Measurements from ENCODE around the gene GMFB.
A peak's percentile ranks its signal among the peaks of the same experiment; 100 is the strongest.

The GMFB gene

DNA sequence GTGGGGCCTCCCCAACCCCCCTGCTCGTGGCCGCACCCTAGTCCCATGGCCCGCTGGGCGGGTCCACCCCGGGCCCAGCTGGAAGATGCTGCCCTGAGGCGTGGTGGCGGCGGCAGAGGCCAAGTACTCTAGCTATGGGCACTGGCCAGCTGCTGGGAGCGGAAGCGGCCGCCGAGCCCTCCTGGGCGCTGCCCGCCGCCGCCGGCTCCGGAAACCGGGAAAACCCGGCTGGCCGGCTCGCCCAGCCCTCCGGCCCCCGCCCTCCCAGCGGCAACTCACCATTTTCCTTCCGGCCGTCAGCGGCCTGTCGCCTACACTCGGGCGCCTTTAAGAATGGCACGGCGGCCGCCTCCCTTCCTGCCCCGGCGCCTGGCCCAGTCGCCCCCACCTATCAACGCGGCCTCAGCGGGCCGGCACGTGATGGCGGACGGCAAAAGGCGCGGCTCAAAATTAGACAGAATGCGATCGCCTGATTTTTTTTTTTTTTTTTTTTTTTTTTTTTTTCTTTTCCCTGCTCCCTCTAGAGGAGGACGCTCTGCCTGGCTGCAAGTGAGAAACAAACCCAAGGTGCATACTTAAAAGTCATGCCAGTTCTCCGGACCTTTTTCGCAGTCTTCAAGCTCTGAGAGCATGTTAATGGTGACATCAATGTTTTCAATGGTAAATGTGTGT, at the start of gene GMFB:
TSS of gene GMFB (minus strand) at position 335 of the 672 bp plus-strand sequence. CDS start at position 282, 53 bp downstream.
- DNase-seq (ENCODE audit: low read depth, low spot score) = peak; percentile 71
- no peak for TF ChIP-seq SUZ12 (IDR thresholded peaks at IDR 0.05; ENCODE audit: extremely low read depth, insufficient read depth, insufficient read length)
- TF ChIP-seq ZNF274 (IDR thresholded peaks at IDR 0.05; ENCODE audit: low read depth, low read length) = no peak
- no peak for TF ChIP-seq YY1 (IDR thresholded peaks at IDR 0.05; ENCODE audit: insufficient read depth, insufficient read length)

DNA sequence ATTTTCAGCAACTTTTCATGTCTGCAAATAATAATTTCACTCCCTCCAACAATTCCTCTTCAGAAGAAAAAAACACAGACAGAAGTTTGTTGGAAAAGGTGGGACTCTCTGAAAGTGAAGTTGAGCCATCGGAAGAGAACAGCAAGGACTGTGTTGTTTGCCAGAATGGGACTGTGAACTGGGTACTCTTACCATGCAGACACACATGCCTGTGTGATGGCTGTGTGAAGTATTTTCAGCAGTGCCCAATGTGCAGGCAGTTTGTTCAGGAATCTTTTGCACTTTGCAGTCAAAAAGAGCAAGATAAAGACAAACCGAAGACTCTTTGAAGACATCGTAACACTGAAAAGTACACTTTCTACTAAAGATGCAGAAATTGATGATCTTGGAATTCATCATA, 49.3 kb upstream of the GMFB start:
- H3K27me3 ChIP-seq (ENCODE audit: insufficient read depth, insufficient read length) = no peaks in the 10 kb centered on the region
- no peak overlapping the region for H3K9ac ChIP-seq (ENCODE audit: insufficient read length, low read depth)

More for the DNA sequence above, at the start of gene GMFB:
- peaks cover 2% of the 10 kb centered on the region for H3K4me1 ChIP-seq (ENCODE audit: insufficient read depth, insufficient read length)
- no peaks in the 10 kb centered on the region for H3K27me3 ChIP-seq (ENCODE audit: insufficient read depth, insufficient read length)
- H3K9me3 ChIP-seq (ENCODE audit: insufficient read depth, low read length) = no peaks in the 10 kb centered on the region
- H3K9ac ChIP-seq (ENCODE audit: insufficient read length, low read depth) = peak within 1 kb of the TSS; percentile 92
- peak within 1 kb of the TSS; percentile 85 for H3K4me3 ChIP-seq (ENCODE audit: insufficient read length, low read depth)
- peaks cover under 1% of the 10 kb centered on the region for H3K36me3 ChIP-seq (ENCODE audit: insufficient read depth, insufficient read length, low read length)

DNA sequence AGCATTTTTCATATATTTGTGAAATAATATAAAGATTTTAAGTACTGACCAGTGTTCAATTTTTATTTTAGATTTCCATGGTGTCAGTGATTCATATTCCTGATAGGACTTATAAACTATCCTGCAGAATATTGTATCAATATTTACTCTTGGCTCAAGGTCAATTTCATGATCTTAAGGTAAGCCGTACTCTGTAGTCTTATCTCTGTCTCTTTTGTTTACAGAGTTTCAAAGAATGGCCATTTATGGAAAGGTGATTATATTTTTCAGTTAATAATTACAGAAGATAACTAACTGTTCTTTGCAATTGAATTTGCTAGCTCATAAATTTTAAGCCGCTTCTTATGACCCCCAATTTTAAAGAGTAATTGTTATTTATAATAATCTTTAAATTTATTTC, 48.9 kb upstream of the GMFB start:
- Histone ChIP-seq H3K27me3 (ENCODE audit: insufficient read depth, insufficient read length) (no peaks in the 10 kb centered on the region), H3K4me1 (ENCODE audit: insufficient read depth, insufficient read length) (no peaks in the 10 kb centered on the region), H3K9me3 (ENCODE audit: insufficient read depth, low read length) (no peaks in the 10 kb centered on the region), H3K36me3 (ENCODE audit: insufficient read depth, insufficient read length, low read length) (peaks cover 10% of the 10 kb centered on the region), H3K4me3 (ENCODE audit: insufficient read length, low read depth) (no peak overlapping the region), H3K9ac (ENCODE audit: insufficient read length, low read depth) (no peak overlapping the region)
- no peak for DNase-seq (ENCODE audit: low read depth, low spot score)
- TF ChIP-seq YY1 (IDR thresholded peaks at IDR 0.05; ENCODE audit: insufficient read depth, insufficient read length) (no peak), ZNF274 (IDR thresholded peaks at IDR 0.05; ENCODE audit: low read depth, low read length) (no peak), SUZ12 (IDR thresholded peaks at IDR 0.05; ENCODE audit: extremely low read depth, insufficient read depth, insufficient read length) (no peak)

More for the DNA sequence above, 49.3 kb upstream of the GMFB start:
- TF ChIP-seq SUZ12 (IDR thresholded peaks at IDR 0.05; ENCODE audit: extremely low read depth, insufficient read depth, insufficient read length) (no peak), YY1 (IDR thresholded peaks at IDR 0.05; ENCODE audit: insufficient read depth, insufficient read length) (no peak), ZNF274 (IDR thresholded peaks at IDR 0.05; ENCODE audit: low read depth, low read length) (no peak)
- Histone ChIP-seq H3K4me1 (ENCODE audit: insufficient read depth, insufficient read length) (no peaks in the 10 kb centered on the region), H3K36me3 (ENCODE audit: insufficient read depth, insufficient read length, low read length) (peaks cover 10% of the 10 kb centered on the region), H3K4me3 (ENCODE audit: insufficient read length, low read depth) (no peak overlapping the region), H3K9me3 (ENCODE audit: insufficient read depth, low read length) (no peaks in the 10 kb centered on the region)
- DNase-seq (ENCODE audit: low read depth, low spot score) = no peak

DNA sequence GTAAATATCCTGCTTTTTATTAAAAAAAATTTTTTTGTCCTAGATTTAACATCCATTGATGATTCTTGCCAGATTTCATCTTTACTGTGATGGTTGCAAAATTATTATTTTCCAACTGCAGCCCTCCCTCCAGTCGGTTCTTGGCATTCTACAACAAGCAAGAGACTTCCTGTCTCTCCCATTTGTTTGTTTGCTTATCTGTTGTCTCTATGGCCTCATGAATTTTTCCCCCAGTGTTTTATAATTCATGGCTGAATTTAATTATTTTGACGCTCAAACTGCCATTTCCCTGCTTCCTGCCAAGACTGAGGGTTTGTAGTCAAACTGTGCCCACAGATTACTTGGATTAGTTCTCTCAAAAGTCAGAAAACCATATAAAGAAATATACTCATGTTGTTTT, 46.9 kb upstream of the GMFB start:
- Histone ChIP-seq H3K9me3 (ENCODE audit: insufficient read depth, low read length) (no peaks in the 10 kb centered on the region), H3K36me3 (ENCODE audit: insufficient read depth, insufficient read length, low read length) (peaks cover 10% of the 10 kb centered on the region)
- DNase-seq (ENCODE audit: low read depth, low spot score) = no peak

DNA sequence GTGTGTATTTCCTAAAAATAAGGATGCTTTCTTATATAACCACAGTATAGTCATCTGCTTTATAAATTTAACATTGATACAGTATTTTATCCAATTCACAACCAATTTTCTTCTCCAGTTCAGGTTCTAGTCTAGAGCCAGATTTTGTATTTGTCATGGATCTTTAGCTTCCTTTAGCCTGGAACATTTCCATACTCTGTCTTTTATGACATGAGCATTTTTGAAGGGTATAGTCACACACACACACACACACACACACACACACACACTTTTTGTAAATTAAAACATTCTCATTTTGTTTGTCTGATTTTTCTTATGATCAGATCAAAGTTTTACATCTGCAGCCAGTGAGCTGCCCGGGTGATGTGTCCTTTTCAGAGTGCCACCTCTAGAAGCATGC, 46.3 kb upstream of the GMFB start:
- no peak for DNase-seq (ENCODE audit: low read depth, low spot score)
- no peaks in the 10 kb centered on the region for H3K9me3 ChIP-seq (ENCODE audit: insufficient read depth, low read length)
- no peak for TF ChIP-seq YY1 (IDR thresholded peaks at IDR 0.05; ENCODE audit: insufficient read depth, insufficient read length)
- no peak for TF ChIP-seq SUZ12 (IDR thresholded peaks at IDR 0.05; ENCODE audit: extremely low read depth, insufficient read depth, insufficient read length)
- TF ChIP-seq ZNF274 (IDR thresholded peaks at IDR 0.05; ENCODE audit: low read depth, low read length) = no peak
- H3K4me3 ChIP-seq (ENCODE audit: insufficient read length, low read depth) = no peak overlapping the region
- H3K9ac ChIP-seq (ENCODE audit: insufficient read length, low read depth) = no peak overlapping the region
- peaks cover 10% of the 10 kb centered on the region for H3K36me3 ChIP-seq (ENCODE audit: insufficient read depth, insufficient read length, low read length)
- no peaks in the 10 kb centered on the region for H3K27me3 ChIP-seq (ENCODE audit: insufficient read depth, insufficient read length)
- H3K4me1 ChIP-seq (ENCODE audit: insufficient read depth, insufficient read length) = no peaks in the 10 kb centered on the region

More for the DNA sequence above, 46.9 kb upstream of the GMFB start:
- H3K9ac ChIP-seq (ENCODE audit: insufficient read length, low read depth) = no peak overlapping the region
- TF ChIP-seq YY1 (IDR thresholded peaks at IDR 0.05; ENCODE audit: insufficient read depth, insufficient read length) (no peak), ZNF274 (IDR thresholded peaks at IDR 0.05; ENCODE audit: low read depth, low read length) (no peak), SUZ12 (IDR thresholded peaks at IDR 0.05; ENCODE audit: extremely low read depth, insufficient read depth, insufficient read length) (no peak)
- H3K27me3 ChIP-seq (ENCODE audit: insufficient read depth, insufficient read length) = no peaks in the 10 kb centered on the region
- no peaks in the 10 kb centered on the region for H3K4me1 ChIP-seq (ENCODE audit: insufficient read depth, insufficient read length)
- H3K4me3 ChIP-seq (ENCODE audit: insufficient read length, low read depth) = no peak overlapping the region

DNA sequence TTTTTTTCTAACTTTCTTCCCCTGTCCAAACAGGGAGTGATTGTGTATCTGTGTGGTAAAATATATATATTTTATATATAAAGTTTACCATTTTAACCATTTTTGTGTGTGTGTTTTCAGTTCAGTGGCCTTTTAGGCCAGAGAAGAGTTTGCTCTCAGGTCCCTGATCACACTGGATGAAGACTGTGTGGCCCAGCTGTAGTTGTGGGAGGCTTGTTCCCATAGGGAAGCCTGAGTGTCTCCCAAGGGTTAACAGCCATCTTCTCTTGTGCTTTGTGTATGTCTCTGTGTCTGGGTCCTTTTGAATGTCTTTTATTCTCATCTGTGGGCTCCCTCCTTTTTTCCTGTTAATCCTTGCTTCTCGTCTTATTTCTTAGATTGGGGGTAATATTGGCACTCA, 44.3 kb upstream of the GMFB start:
- no peak for DNase-seq (ENCODE audit: low read depth, low spot score)
- H3K27me3 ChIP-seq (ENCODE audit: insufficient read depth, insufficient read length) = no peaks in the 10 kb centered on the region
- no peaks in the 10 kb centered on the region for H3K9me3 ChIP-seq (ENCODE audit: insufficient read depth, low read length)
- no peak for TF ChIP-seq SUZ12 (IDR thresholded peaks at IDR 0.05; ENCODE audit: extremely low read depth, insufficient read depth, insufficient read length)
- TF ChIP-seq YY1 (IDR thresholded peaks at IDR 0.05; ENCODE audit: insufficient read depth, insufficient read length) = no peak
- no peak for TF ChIP-seq ZNF274 (IDR thresholded peaks at IDR 0.05; ENCODE audit: low read depth, low read length)
- peaks cover 5% of the 10 kb centered on the region for H3K36me3 ChIP-seq (ENCODE audit: insufficient read depth, insufficient read length, low read length)
- H3K9ac ChIP-seq (ENCODE audit: insufficient read length, low read depth) = no peak overlapping the region
- no peak overlapping the region for H3K4me3 ChIP-seq (ENCODE audit: insufficient read length, low read depth)
- no peaks in the 10 kb centered on the region for H3K4me1 ChIP-seq (ENCODE audit: insufficient read depth, insufficient read length)

DNA sequence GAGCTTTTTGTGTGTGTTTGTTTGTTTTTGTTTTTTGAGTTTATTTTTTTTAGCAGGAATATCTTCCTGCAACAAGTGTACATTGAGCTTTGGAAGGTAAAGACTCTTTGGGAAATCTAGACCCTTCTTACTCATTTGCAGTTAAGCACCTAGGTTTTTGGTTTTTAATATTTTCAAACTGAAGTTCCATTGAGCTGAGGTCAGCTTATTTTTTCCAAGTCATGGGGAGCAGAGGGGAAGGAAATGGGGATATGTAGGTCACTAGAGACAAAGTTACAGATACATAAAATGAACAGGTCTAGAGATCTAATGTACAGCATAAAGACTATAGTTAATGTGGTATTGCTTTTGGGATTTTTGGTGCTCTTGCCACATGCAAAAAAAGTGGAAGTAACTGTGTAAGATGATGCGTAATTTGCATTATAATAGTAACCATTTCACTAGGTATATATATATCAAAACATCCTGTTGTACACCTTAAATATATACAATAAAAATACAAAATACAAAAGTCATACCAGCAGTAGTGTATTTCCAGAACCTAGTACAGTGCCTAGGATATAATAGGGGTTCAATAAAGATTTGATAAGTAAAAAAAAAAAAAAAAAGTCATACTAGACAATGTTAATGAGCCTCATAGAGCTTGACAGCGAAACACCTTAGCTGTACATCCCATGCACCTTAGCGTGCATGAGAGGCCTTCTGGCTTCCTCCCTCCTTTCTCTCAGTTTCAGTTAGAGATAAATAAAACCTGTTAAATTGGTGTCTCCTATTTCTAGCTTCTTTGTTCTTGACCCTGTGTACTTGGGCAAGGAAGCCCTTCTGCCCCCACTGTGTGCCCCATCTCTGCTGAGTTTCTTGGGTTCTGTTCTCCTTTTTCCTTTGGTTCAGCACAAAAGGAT, 43.6 kb upstream of the GMFB start:
- H3K4me1 ChIP-seq (ENCODE audit: insufficient read depth, insufficient read length) = no peaks in the 10 kb centered on the region
- peaks cover 6% of the 10 kb centered on the region for H3K36me3 ChIP-seq (ENCODE audit: insufficient read depth, insufficient read length, low read length)
- DNase-seq (ENCODE audit: low read depth, low spot score) = no peak
- no peaks in the 10 kb centered on the region for H3K27me3 ChIP-seq (ENCODE audit: insufficient read depth, insufficient read length)
- H3K4me3 ChIP-seq (ENCODE audit: insufficient read length, low read depth) = no peak overlapping the region
- no peak overlapping the region for H3K9ac ChIP-seq (ENCODE audit: insufficient read length, low read depth)
- H3K9me3 ChIP-seq (ENCODE audit: insufficient read depth, low read length) = no peaks in the 10 kb centered on the region
- TF ChIP-seq SUZ12 (IDR thresholded peaks at IDR 0.05; ENCODE audit: extremely low read depth, insufficient read depth, insufficient read length) (no peak), ZNF274 (IDR thresholded peaks at IDR 0.05; ENCODE audit: low read depth, low read length) (no peak), YY1 (IDR thresholded peaks at IDR 0.05; ENCODE audit: insufficient read depth, insufficient read length) (no peak)

Measured in NT2/D1 (cell line).